Measurements from ENCODE around the gene IL12RB2. TPM values are rescaled to one million over a fixed set of nuclear protein-coding genes. Genes with fewer than 3 reads are reported as not detected.

Gene IL12RB2
- total and polyA plus RNA-seq, 2 donors (not counting 1 experiment from before 2014, with no cell fraction given) = 0.01 TPM; not detected in 1

GRCh38 chr1:67376381-67376780 lies 68.7 kb downstream of the IL12RB2 start:
- H2AFZ ChIP-seq (ENCODE audit: low read length) = no peak overlapping the region
- H3K4me3 ChIP-seq (replicated peaks in 1 of 4; ENCODE audit: control extremely low read depth in 1 of 4, insufficient read depth in 1 of 4, low read depth in 3 of 4, low read length in 4 of 4) = no peak overlapping the region
- no peak overlapping the region for H3K27ac ChIP-seq (ENCODE audit: insufficient read depth, low read length)
- no peaks in the 10 kb centered on the region for H3K9me3 ChIP-seq (ENCODE audit: control insufficient read depth, insufficient read depth, low read depth, low read length)
- H3K36me3 ChIP-seq (ENCODE audit: control insufficient read depth, insufficient read depth, low read length) = no peaks in the 10 kb centered on the region
- no peak overlapping the region for H3K9ac ChIP-seq (ENCODE audit: insufficient read depth, low read length)
- H3K79me2 ChIP-seq (ENCODE audit: control insufficient read depth, insufficient read depth, low read length) = no peaks in the 10 kb centered on the region
- H4K20me1 ChIP-seq (ENCODE audit: control insufficient read depth, extremely low read depth, insufficient read depth, low read length) = no peaks in the 10 kb centered on the region
- no peaks in the 10 kb centered on the region for H3K27me3 ChIP-seq (ENCODE audit: control insufficient read depth, insufficient read depth, low read length)
- no peak overlapping the region for H3K4me2 ChIP-seq (ENCODE audit: extremely low read depth, insufficient read depth, low read length)
- DNase-seq (ENCODE audit: low read depth in 2 of 2) = no peak
- no peak for TF ChIP-seq CTCF (conservative IDR thresholded peaks at IDR 0.05 in 1 of 2, IDR thresholded peaks at IDR 0.05 in 1 of 2; ENCODE audit: low read depth in 1 of 2, low read length in 2 of 2)
- no peaks in the 10 kb centered on the region for H3K4me1 ChIP-seq (ENCODE audit: control insufficient read depth, extremely low read depth, insufficient read depth, low read length)

GRCh38 chr1:67377253-67377652 lies 69.6 kb downstream of the IL12RB2 start:
- H3K79me2 ChIP-seq (ENCODE audit: control insufficient read depth, insufficient read depth, low read length) = no peaks in the 10 kb centered on the region
- H3K4me3 ChIP-seq (replicated peaks in 1 of 4; ENCODE audit: control extremely low read depth in 1 of 4, insufficient read depth in 1 of 4, low read depth in 3 of 4, low read length in 4 of 4) = no peak overlapping the region
- TF ChIP-seq EZH2 (IDR thresholded peaks at IDR 0.05; ENCODE audit: low read length, missing control alignments) (no peak), CTCF (conservative IDR thresholded peaks at IDR 0.05 in 1 of 2, IDR thresholded peaks at IDR 0.05 in 1 of 2; ENCODE audit: low read depth in 1 of 2, low read length in 2 of 2) (no peak)
- no peak overlapping the region for H2AFZ ChIP-seq (ENCODE audit: low read length)
- H3K4me1 ChIP-seq (ENCODE audit: control insufficient read depth, extremely low read depth, insufficient read depth, low read length) = no peaks in the 10 kb centered on the region
- H3K27me3 ChIP-seq (ENCODE audit: control insufficient read depth, insufficient read depth, low read length) = no peaks in the 10 kb centered on the region
- peak in 1 of 2 donors; percentile 57 for DNase-seq (ENCODE audit: low read depth in 2 of 2)
- H3K4me2 ChIP-seq (ENCODE audit: extremely low read depth, insufficient read depth, low read length) = no peak overlapping the region
- no peak overlapping the region for H3K27ac ChIP-seq (ENCODE audit: insufficient read depth, low read length)
- no peaks in the 10 kb centered on the region for H3K9me3 ChIP-seq (ENCODE audit: control insufficient read depth, insufficient read depth, low read depth, low read length)
- H3K9ac ChIP-seq (ENCODE audit: insufficient read depth, low read length) = no peak overlapping the region
- H3K36me3 ChIP-seq (ENCODE audit: control insufficient read depth, insufficient read depth, low read length) = no peaks in the 10 kb centered on the region
- H4K20me1 ChIP-seq (ENCODE audit: control insufficient read depth, extremely low read depth, insufficient read depth, low read length) = no peaks in the 10 kb centered on the region

- no peak for DNase-seq (ENCODE audit: low read depth in 2 of 2)
- H3K27ac ChIP-seq (ENCODE audit: insufficient read depth, low read length) = no peak overlapping the region
- H3K27me3 ChIP-seq (ENCODE audit: control insufficient read depth, insufficient read depth, low read length) = no peaks in the 10 kb centered on the region
- no peaks in the 10 kb centered on the region for H3K4me1 ChIP-seq (ENCODE audit: control insufficient read depth, extremely low read depth, insufficient read depth, low read length)
- no peaks in the 10 kb centered on the region for H3K79me2 ChIP-seq (ENCODE audit: control insufficient read depth, insufficient read depth, low read length)
- H3K4me2 ChIP-seq (ENCODE audit: extremely low read depth, insufficient read depth, low read length) = no peak overlapping the region
- H3K9ac ChIP-seq (ENCODE audit: insufficient read depth, low read length) = no peak overlapping the region
- no peaks in the 10 kb centered on the region for H4K20me1 ChIP-seq (ENCODE audit: control insufficient read depth, extremely low read depth, insufficient read depth, low read length)
- no peak overlapping the region for H2AFZ ChIP-seq (ENCODE audit: low read length)
- H3K9me3 ChIP-seq (ENCODE audit: control insufficient read depth, insufficient read depth, low read depth, low read length) = no peaks in the 10 kb centered on the region
- H3K4me3 ChIP-seq (replicated peaks in 1 of 4; ENCODE audit: control extremely low read depth in 1 of 4, insufficient read depth in 1 of 4, low read depth in 3 of 4, low read length in 4 of 4) = no peak overlapping the region
- H3K36me3 ChIP-seq (ENCODE audit: control insufficient read depth, insufficient read depth, low read length) = no peaks in the 10 kb centered on the region
- no peak for TF ChIP-seq EZH2 (IDR thresholded peaks at IDR 0.05; ENCODE audit: low read length, missing control alignments)
- no peak for TF ChIP-seq CTCF (conservative IDR thresholded peaks at IDR 0.05 in 1 of 2, IDR thresholded peaks at IDR 0.05 in 1 of 2; ENCODE audit: low read depth in 1 of 2, low read length in 2 of 2)
These were observed 73.5 kb downstream of the IL12RB2 start for GRCh38 chr1:67381154-67381553.
